Loucy (cell line): Measurements from ENCODE around the gene CD82.

ENCODE experiments used
- EZH2phosphoT487 ChIP-seq: fragments of 200-600 bp; IDR thresholded peaks from 2 replicates; pipeline ENCODE4 v1.6.1; 2018; ENCODE audit warnings: antibody characterized with exemption, mild to moderate bottlenecking, moderate library complexity, borderline replicate concordance
- TF ChIP-seq, protein P1 (sequence below): fragments of 200-600 bp; sonication (generic); conservative IDR thresholded peaks from 2 replicates; pipeline ENCODE4 v1.5.1; 2014; ENCODE audit warnings: mild to moderate bottlenecking, antibody characterized with exemption, low read length

DNA sequence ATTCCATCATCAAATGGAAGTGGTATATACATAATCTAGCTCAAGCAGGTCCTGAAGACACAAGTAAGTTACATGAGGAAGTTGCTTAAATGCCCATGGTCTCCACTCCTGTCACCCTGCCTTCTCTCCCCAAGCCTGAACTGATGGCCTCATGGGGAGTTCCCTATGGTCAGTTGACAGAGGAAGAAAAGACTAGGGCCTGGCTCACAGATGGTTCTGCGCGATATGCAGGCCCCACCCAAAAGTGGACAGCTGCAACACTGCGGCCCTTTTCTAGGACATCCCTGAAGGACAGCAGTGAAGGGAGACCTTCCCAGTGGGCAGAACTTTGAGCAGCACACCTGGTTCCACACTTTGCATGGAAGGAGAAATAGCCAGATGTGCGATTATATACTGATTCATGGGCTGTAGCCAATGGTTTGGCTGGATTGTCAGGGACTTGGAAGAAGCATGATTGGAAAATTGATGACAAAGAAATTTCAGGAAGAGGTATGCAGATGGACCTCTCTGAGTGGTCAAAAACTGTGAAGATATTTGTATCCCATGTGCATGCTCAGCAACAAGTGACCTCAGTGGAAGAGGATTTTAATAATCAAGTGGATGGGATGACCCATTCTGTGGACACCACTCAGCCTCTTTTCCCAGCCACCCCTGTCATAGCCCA lies 17.3 kb upstream of the CD82 start:
- TF ChIP-seq, protein P1, sequence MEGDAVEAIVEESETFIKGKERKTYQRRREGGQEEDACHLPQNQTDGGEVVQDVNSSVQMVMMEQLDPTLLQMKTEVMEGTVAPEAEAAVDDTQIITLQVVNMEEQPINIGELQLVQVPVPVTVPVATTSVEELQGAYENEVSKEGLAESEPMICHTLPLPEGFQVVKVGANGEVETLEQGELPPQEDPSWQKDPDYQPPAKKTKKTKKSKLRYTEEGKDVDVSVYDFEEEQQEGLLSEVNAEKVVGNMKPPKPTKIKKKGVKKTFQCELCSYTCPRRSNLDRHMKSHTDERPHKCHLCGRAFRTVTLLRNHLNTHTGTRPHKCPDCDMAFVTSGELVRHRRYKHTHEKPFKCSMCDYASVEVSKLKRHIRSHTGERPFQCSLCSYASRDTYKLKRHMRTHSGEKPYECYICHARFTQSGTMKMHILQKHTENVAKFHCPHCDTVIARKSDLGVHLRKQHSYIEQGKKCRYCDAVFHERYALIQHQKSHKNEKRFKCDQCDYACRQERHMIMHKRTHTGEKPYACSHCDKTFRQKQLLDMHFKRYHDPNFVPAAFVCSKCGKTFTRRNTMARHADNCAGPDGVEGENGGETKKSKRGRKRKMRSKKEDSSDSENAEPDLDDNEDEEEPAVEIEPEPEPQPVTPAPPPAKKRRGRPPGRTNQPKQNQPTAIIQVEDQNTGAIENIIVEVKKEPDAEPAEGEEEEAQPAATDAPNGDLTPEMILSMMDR, result no peak
- TF ChIP-seq EZH2phosphoT487, result no peak
